ENCODE measurements around the gene ZNF397. TPM values are rescaled to one million over a fixed set of nuclear protein-coding genes. Genes with fewer than 3 reads are reported as not detected.

ZNF397 gene
- total and polyA plus RNA-seq, 2 of the 13 experiments (the other 11 are each of a cell fraction or from before 2014, with no cell fraction given): 4.7 to 9.4 TPM

DNA sequence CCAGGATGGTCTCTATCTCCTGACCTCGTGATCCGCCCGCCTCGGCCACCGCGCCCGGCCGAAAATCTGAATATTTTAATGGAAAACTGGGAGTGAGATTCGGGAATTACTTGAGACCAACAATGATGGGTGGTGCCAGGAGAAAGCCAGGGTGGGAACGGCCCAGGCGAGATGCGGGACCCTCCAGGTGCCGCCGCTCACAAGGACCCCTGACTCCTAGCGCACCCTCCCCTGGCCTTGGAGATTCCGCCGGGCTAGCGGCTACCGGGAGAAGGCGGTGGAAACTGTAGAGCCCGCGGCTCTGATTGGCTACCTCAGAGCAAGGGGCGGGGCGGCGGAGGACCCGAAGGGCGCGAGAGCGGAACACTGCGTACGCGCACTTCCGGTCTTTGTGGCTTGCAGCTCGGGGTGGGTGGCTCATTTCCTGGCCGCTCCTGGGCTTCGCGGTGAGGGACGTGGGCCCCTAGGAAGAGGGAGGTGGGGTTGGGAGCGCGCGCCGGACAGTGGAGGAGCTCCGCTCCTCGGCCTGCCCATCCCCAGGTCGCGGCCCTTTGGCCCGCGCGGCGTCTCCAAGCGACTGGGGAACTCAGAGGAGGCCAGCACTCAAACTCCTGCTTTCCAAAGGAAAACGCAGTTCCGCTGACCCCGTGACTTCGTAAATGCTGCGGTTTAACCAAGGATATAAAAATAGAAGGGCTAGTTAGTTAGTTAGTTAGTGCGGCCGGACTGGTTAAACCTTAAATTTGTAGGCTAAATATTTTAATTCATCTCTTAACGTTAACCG, at the start of gene ZNF397 (continued):
- TF ChIP-seq, protein P1, sequence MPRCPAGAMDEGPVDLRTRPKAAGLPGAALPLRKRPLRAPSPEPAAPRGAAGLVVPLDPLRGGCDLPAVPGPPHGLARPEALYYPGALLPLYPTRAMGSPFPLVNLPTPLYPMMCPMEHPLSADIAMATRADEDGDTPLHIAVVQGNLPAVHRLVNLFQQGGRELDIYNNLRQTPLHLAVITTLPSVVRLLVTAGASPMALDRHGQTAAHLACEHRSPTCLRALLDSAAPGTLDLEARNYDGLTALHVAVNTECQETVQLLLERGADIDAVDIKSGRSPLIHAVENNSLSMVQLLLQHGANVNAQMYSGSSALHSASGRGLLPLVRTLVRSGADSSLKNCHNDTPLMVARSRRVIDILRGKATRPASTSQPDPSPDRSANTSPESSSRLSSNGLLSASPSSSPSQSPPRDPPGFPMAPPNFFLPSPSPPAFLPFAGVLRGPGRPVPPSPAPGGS (CRISPR knock-in tag; IDR thresholded peaks at IDR 0.05): peak; percentile 61; the same call in 1 of the 2 replicates
- TF ChIP-seq, protein P2, sequence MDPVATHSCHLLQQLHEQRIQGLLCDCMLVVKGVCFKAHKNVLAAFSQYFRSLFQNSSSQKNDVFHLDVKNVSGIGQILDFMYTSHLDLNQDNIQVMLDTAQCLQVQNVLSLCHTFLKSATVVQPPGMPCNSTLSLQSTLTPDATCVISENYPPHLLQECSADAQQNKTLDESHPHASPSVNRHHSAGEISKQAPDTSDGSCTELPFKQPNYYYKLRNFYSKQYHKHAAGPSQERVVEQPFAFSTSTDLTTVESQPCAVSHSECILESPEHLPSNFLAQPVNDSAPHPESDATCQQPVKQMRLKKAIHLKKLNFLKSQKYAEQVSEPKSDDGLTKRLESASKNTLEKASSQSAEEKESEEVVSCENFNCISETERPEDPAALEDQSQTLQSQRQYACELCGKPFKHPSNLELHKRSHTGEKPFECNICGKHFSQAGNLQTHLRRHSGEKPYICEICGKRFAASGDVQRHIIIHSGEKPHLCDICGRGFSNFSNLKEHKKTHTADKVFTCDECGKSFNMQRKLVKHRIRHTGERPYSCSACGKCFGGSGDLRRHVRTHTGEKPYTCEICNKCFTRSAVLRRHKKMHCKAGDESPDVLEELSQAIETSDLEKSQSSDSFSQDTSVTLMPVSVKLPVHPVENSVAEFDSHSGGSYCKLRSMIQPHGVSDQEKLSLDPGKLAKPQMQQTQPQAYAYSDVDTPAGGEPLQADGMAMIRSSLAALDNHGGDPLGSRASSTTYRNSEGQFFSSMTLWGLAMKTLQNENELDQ (CRISPR knock-in tag; IDR thresholded peaks at IDR 0.05; ENCODE audit: borderline replicate concordance): no peak
- TF ChIP-seq ZNF138 (CRISPR knock-in tag; IDR thresholded peaks at IDR 0.05; ENCODE audit: low read depth): no peak
- no peak for TF ChIP-seq SNRNP70 (IDR thresholded peaks at IDR 0.05; ENCODE audit: low read depth, low read length)
- peak; percentile 89 for TF ChIP-seq KDM2A (CRISPR knock-in tag; IDR thresholded peaks at IDR 0.05; ENCODE audit: borderline replicate concordance, low read depth)
- TF ChIP-seq, protein P3, sequence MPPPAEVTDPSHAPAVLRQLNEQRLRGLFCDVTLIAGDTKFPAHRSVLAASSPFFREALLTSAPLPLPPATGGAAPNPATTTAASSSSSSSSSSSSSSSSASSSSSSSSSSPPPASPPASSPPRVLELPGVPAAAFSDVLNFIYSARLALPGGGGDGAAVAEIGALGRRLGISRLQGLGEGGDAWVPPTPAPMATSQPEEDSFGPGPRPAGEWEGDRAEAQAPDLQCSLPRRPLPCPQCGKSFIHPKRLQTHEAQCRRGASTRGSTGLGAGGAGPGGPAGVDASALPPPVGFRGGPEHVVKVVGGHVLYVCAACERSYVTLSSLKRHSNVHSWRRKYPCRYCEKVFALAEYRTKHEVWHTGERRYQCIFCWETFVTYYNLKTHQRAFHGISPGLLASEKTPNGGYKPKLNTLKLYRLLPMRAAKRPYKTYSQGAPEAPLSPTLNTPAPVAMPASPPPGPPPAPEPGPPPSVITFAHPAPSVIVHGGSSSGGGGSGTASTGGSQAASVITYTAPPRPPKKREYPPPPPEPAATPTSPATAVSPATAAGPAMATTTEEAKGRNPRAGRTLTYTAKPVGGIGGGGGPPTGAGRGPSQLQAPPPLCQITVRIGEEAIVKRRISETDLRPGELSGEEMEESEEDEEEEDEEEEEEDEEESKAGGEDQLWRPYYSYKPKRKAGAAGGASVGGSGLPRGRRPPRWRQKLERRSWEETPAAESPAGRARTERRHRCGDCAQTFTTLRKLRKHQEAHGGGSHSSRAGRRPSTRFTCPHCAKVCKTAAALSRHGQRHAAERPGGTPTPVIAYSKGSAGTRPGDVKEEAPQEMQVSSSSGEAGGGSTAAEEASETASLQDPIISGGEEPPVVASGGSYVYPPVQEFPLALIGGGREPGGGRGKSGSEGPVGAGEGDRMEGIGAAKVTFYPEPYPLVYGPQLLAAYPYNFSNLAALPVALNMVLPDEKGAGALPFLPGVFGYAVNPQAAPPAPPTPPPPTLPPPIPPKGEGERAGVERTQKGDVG (CRISPR knock-in tag; IDR thresholded peaks at IDR 0.05; ENCODE audit: borderline replicate concordance): 0 out of 2 replicates have a peak, but pooled peaks have one; percentile 73
- TF ChIP-seq XBP1 (CRISPR knock-in tag; IDR thresholded peaks at IDR 0.05): no peak
- peak; percentile 52; the same call in 1 of the 2 replicates for TF ChIP-seq NFKBIZ (CRISPR knock-in tag; IDR thresholded peaks at IDR 0.05)
- TF ChIP-seq ARNTL (CRISPR knock-in tag; IDR thresholded peaks at IDR 0.05): no peak
- TF ChIP-seq PCBP2 (optimal IDR thresholded peaks at IDR 0.05; ENCODE audit: low read depth, low read length, poor library complexity, severe bottlenecking): no peak
- no peak for TF ChIP-seq MIXL1 (CRISPR knock-in tag; IDR thresholded peaks at IDR 0.05)
- TF ChIP-seq TBP (CRISPR knock-in tag; IDR thresholded peaks at IDR 0.05): no peak
- TF ChIP-seq KDM1A (CRISPR knock-in tag; IDR thresholded peaks at IDR 0.05): no peak
- TF ChIP-seq RFX1 (IDR thresholded peaks at IDR 0.05): peak; percentile 35; the same call in 1 of the 2 replicates
- TF ChIP-seq RBAK (CRISPR knock-in tag; IDR thresholded peaks at IDR 0.05): 0 out of 2 replicates have a peak, but pooled peaks have one; percentile 11
- TF ChIP-seq NFIB (CRISPR knock-in tag; IDR thresholded peaks at IDR 0.05; ENCODE audit: borderline replicate concordance): no peak
- TF ChIP-seq, protein P4, sequence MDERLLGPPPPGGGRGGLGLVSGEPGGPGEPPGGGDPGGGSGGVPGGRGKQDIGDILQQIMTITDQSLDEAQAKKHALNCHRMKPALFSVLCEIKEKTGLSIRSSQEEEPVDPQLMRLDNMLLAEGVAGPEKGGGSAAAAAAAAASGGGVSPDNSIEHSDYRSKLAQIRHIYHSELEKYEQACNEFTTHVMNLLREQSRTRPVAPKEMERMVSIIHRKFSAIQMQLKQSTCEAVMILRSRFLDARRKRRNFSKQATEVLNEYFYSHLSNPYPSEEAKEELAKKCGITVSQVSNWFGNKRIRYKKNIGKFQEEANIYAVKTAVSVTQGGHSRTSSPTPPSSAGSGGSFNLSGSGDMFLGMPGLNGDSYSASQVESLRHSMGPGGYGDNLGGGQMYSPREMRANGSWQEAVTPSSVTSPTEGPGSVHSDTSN (CRISPR knock-in tag; IDR thresholded peaks at IDR 0.05): no peak
- no peak for TF ChIP-seq ZNF17 (CRISPR knock-in tag; IDR thresholded peaks at IDR 0.05)
- no peak for TF ChIP-seq NBN (conservative IDR thresholded peaks at IDR 0.05)
- TF ChIP-seq TAF1 (CRISPR knock-in tag; IDR thresholded peaks at IDR 0.05): peak; percentile 91
- TF ChIP-seq HOXA7 (CRISPR knock-in tag; IDR thresholded peaks at IDR 0.05): no peak
- TF ChIP-seq ZFP82 (CRISPR knock-in tag; IDR thresholded peaks at IDR 0.05; ENCODE audit: borderline replicate concordance): no peak

All from HepG2 (cell line).